NCI-H128 (cell line): ENCODE measurements around the gene GANC.
A peak's percentile ranks its signal among the peaks of the same experiment; 100 is the strongest.

Source experiments
- DNase-seq: peaks from one replicate; lab custom pipeline; 2025; ENCODE audit not compliant: unreplicated experiment; lab: John Stamatoyannopoulos, UW

GANC gene

GRCh38 chr15:42344763-42345162 lies 71.8 kb downstream of the GANC start:
- no peak for DNase-seq

- no peak for DNase-seq
Measured at GRCh38 chr15:42345504-42345903, 72.5 kb downstream of the GANC start.

DNA sequence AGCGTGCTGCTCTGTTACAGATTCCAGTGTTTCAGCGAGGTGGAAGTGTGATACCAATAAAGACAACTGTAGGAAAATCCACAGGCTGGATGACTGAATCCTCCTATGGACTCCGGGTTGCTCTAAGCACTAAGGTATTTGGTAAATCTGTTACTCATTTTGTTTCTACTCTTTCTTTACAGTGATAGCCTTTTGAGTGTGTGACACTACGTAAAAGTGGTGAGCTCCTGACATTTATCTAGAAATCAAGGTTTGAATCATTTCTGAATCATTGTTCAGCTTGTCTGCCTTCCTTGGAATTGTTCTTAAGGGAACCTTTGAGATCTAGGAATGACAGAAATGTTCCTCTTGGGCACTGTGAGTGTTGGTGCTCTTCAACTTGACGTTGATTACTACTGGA lies 75.1 kb downstream of the GANC start:
- no peak for DNase-seq

- DNase-seq = no peak
Measured at GRCh38 chr15:42349186-42349585, 76.2 kb downstream of the GANC start.

DNA sequence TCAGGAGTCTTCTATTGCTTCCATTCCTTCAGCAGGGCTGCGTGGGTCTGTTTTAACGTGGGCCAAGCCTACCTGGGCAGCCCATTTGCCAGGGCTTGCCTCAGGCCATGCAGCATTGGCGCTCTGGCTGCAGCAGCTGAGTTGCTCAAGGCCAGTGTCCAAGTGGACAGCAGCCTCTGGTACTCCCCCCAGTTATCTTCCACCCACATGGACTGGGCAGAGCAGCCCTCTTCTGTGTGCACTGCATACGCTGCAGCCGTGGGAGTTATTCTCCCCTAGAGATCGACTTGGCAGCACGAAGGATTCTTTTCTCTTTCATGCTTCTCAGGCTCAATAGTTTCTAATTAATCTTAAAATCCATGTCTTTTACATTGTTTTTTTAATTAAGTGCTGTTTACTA lies 79.4 kb downstream of the GANC start:
- DNase-seq = no peak

DNA sequence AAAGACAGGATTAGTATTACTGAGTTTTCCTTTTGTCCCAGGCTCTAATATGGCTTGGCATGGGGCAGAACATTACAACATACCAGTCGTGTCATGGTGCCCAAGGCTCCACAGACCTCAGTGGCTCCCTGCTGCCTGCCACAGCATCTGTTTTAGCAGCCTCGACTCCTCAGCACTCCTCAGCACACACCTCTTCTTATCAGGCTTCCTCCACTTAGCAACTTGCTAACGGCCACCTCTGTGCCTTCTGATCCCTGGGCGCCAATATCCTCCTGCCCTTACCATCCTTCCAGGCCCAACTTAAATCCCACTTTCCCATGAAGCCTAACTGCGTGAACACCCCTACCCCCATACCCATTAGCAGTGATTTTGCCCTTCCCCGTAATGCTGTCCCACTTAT lies 80.1 kb downstream of the GANC start:
- no peak for DNase-seq

GRCh38 chr15:42354824-42355223 lies 81.8 kb downstream of the GANC start:
- DNase-seq = no peak

GRCh38 chr15:42355291-42355690 lies 82.3 kb downstream of the GANC start:
- no peak for DNase-seq

DNA sequence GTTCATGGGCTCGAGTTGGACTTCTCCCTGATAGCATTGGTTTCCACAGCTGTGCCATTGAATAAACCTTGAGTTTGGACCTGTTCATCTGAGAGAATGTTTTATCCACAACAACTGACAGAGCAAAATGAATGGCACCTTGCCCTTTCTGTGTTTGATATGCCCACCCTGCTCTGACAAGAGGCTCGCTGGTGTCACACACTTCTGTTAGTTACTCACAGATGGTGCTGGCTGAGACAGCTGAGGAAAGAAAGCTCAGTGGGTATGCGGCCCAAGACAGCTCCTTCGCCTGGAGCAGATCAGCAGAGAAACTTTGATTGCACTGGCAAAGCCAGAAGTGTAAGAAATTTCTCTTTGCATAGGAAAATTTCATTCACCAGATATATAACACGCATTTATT lies 83.8 kb downstream of the GANC start:
- no peak for DNase-seq

- DNase-seq = no peak
Measured at GRCh38 chr15:42358141-42358540, 85.1 kb downstream of the GANC start.

- DNase-seq = no peak
Measured at GRCh38 chr15:42359249-42359648, 86.2 kb downstream of the GANC start, which contains the start of gene CAPN3. Gene CAPN3, plus strand, starts transcription at chr15:42359501. Its CDS starts 305 bp downstream, at chr15:42359806.

GRCh38 chr15:42359985-42360384 lies 87.0 kb downstream of the GANC start:
- no peak for DNase-seq

DNA sequence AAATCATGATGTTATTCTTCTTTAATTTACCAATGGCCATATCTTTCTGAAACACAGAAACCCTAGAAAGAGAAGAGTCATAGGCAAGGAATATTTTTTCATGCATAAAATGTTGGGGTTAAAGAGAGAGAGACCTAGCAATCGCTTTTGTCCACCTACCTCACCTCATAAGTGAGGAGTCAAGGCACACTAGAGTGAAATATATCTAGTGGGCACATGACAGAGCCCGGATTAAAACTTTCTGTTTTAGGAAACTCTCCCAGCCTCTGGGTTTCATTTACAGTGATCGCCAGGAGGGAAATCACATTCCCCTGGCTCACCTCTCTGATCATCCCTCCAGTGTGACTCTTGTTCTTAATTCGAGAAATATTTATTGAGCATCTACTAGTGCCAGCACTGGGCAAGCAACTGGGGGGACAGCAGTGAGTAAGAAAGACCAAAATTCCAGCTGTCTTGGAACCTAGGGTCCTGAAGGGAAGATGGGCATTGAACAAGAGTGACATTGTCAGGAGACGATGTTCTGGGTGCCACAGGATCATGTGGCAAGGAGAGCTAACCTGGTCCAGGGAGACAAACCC lies 87.6 kb downstream of the GANC start:
- DNase-seq = no peak

GRCh38 chr15:42363487-42363886 lies 90.5 kb downstream of the GANC start:
- DNase-seq = no peak

- DNase-seq = no peak
Measured at GRCh38 chr15:42363942-42364341, 90.9 kb downstream of the GANC start.

DNA sequence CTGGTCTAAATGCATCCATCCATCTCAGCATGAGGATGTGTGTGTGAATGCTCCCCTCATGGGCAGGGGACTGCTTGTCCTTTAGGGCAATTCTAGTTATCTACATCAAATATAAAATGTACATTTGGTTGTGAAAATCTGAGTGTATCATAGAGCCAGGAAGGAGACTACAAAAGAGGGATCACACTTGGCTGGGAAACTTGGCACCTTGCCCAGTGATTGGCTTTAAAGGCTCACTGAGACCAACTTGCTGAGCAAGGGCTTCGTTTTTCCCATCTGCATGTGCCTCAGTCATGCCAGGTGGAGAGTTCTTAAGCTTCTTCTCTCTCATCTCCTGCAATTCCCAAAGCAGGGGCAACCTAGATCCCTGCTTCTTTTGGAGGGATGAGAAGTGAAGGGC lies 91.5 kb downstream of the GANC start:
- peak; percentile 1 for DNase-seq

- no peak for DNase-seq
Measured at GRCh38 chr15:42365921-42366550, 93.0 kb downstream of the GANC start.

DNA sequence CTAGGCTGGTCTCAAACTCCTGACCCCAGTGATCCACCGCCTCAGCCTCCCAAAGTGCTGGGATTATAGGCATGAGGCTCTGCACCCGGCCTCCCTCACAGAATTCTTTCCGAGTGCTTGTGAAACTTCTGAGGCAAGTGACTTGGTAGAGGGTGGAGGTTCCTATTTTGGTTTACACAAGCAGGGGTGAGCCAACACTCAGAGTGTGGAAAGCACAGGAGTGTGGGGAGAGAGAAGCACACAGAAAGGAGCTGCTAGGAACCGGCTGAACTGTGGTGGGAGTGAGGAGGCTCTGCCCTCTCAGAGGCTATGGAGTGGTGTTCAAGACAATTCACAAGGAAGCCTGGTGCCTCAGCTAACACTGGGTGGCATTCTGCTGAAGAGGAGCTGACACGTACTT lies 94.0 kb downstream of the GANC start:
- DNase-seq = no peak

- DNase-seq = no peak
Measured at GRCh38 chr15:42368096-42368495, 95.1 kb downstream of the GANC start.

GRCh38 chr15:42371096-42371495 lies 98.1 kb downstream of the GANC start:
- DNase-seq = no peak

GRCh38 chr15:42373274-42373673 lies 100.3 kb downstream of the GANC start:
- DNase-seq = no peak

- no peak for DNase-seq
Measured at GRCh38 chr15:42373936-42374335, 100.9 kb downstream of the GANC start.

- no peak for DNase-seq
Measured at GRCh38 chr15:42374810-42375209, 101.8 kb downstream of the GANC start.
